Measurements from ENCODE around the gene VCP.
A peak's percentile ranks its signal among the peaks of the same experiment; 100 is the strongest.
"Not testable (repeated sequence)": the region's sequence is repeated elsewhere in the genome, so short reads cannot be mapped to it uniquely, and the experiment has no call there.

Gene VCP

DNA sequence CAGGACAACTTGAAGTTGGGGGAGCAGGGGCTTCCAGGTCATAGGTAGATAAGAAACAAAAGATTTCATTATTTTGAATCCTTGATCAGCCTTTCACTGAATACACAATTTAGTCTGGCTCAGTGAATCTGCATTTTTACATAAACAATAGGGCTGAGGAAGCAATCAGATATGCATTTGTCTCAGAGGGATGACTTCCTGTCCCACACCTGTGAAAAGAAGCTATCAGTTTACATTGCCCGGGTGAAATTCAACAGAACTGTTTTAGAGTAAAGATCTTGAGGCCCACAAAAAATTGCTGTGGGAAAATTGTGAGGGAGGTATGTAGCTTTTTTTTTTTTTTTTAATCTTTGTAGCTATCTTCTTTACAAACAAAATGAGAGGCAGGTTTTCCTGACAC, 44.6 kb downstream of the VCP start:
- no peak overlapping the region for H3K4me3 ChIP-seq (ENCODE audit: severe bottlenecking)
- peak overlapping the region; percentile 18 for H3K27ac ChIP-seq (ENCODE audit: poor library complexity, severe bottlenecking)
- peaks cover 10% of the 10 kb centered on the region for H3K4me1 ChIP-seq (ENCODE audit: insufficient read depth, poor library complexity, severe bottlenecking)
- ATAC-seq (ENCODE audit: low read depth) (no peak), DNase-seq (ENCODE audit: low spot score) (no peak)
- TF ChIP-seq CTCF (IDR thresholded peaks at IDR 0.05; ENCODE audit: poor library complexity, severe bottlenecking) = no peak
- no peaks in the 10 kb centered on the region for H3K36me3 ChIP-seq (ENCODE audit: low read depth)
- no peaks in the 10 kb centered on the region for H3K27me3 ChIP-seq (ENCODE audit: insufficient read depth, poor library complexity, severe bottlenecking)
- H3K9me3 ChIP-seq (ENCODE audit: severe bottlenecking) = no peaks in the 10 kb centered on the region

DNA sequence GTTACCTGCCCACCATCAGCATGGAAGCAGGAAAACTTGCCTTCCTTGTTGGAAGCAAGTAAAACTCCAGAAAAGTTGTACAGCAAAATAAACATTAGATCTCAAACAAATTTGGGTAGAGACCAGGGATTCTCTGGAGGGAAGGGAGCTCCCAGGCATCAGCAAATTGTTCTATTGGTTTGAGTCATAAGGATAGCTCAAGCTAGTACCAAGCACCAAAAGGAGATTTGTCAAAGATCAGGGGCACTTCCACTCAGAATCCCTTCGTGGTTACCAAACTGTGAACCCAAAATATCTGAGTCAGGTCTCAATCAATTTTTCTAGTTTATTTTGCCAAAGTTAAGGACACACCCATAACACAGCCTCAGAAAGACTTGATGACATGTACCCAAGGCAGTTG, 45.1 kb downstream of the VCP start:
- Histone ChIP-seq H3K27ac (ENCODE audit: poor library complexity, severe bottlenecking) (peak overlapping the region; percentile 18), H3K36me3 (ENCODE audit: low read depth) (no peaks in the 10 kb centered on the region), H3K4me1 (ENCODE audit: insufficient read depth, poor library complexity, severe bottlenecking) (peaks cover 10% of the 10 kb centered on the region), H3K4me3 (ENCODE audit: severe bottlenecking) (no peak overlapping the region), H3K27me3 (ENCODE audit: insufficient read depth, poor library complexity, severe bottlenecking) (no peaks in the 10 kb centered on the region), H3K9me3 (ENCODE audit: severe bottlenecking) (no peaks in the 10 kb centered on the region)
- DNase-seq (ENCODE audit: low spot score) = no peak
- no peak for TF ChIP-seq CTCF (IDR thresholded peaks at IDR 0.05; ENCODE audit: poor library complexity, severe bottlenecking)
- no peak for ATAC-seq (ENCODE audit: low read depth)

DNA sequence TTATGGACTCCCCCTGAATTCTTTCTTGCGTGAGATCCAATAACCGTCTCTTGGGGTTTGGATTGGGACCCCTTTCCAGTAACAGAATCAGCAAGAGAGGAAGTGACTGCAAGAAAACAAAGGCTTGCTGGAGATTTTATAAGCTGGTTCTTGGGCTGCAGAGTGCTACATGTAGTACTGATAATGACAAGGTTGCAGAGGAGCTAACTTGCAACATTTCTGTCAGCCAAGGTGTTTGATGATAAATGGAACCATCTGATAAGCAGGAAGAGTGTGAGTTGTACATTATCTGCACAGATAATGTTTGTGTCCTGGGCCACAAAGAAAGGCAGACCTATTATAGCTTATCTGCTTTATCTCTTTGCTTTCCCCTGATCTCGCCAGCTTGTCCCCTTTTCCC, 45.8 kb downstream of the VCP start:
- H3K4me3 ChIP-seq (ENCODE audit: severe bottlenecking) = no peak overlapping the region
- no peak for ATAC-seq (ENCODE audit: low read depth)
- H3K27ac ChIP-seq (ENCODE audit: poor library complexity, severe bottlenecking) = peak overlapping the region; percentile 18
- peaks cover 10% of the 10 kb centered on the region for H3K4me1 ChIP-seq (ENCODE audit: insufficient read depth, poor library complexity, severe bottlenecking)
- H3K27me3 ChIP-seq (ENCODE audit: insufficient read depth, poor library complexity, severe bottlenecking) = no peaks in the 10 kb centered on the region
- DNase-seq (ENCODE audit: low spot score) = no peak
- H3K9me3 ChIP-seq (ENCODE audit: severe bottlenecking) = no peaks in the 10 kb centered on the region
- TF ChIP-seq CTCF (IDR thresholded peaks at IDR 0.05; ENCODE audit: poor library complexity, severe bottlenecking) = no peak
- H3K36me3 ChIP-seq (ENCODE audit: low read depth) = no peaks in the 10 kb centered on the region

DNA sequence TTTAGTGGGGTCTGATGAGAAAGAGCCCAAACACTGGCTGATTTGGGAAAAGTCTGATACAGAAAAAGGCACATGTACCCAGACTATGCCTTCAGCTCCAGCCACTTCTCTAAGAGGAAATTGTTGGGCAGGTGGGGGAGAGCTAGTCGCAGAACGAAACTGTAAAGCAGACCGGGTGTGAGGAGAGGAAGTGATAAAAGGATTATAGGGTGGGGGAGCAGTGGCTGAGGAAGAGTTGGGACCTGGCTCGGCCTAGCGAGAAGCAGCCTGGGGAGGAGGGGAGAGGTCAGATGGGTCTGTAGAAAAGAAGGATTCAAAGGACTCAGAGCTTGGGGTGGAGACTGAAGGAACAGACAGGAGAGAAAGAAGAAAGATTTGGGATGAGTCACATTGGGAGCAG, 49.0 kb downstream of the VCP start:
- H3K27ac ChIP-seq (ENCODE audit: poor library complexity, severe bottlenecking); H3K27me3 ChIP-seq (ENCODE audit: insufficient read depth, poor library complexity, severe bottlenecking); H3K4me1 ChIP-seq (ENCODE audit: insufficient read depth, poor library complexity, severe bottlenecking); H3K4me3 ChIP-seq (ENCODE audit: severe bottlenecking); DNase-seq (ENCODE audit: low spot score); ATAC-seq (ENCODE audit: low read depth); H3K36me3 ChIP-seq (ENCODE audit: low read depth); H3K9me3 ChIP-seq (ENCODE audit: severe bottlenecking): not testable (repeated sequence)

GRCh38 chr9:35014517-35014916, 57.9 kb downstream of the VCP start:
- Histone ChIP-seq H3K4me3 (ENCODE audit: severe bottlenecking) (no peak overlapping the region), H3K27me3 (ENCODE audit: insufficient read depth, poor library complexity, severe bottlenecking) (no peaks in the 10 kb centered on the region), H3K36me3 (ENCODE audit: low read depth) (no peaks in the 10 kb centered on the region), H3K9me3 (ENCODE audit: severe bottlenecking) (no peaks in the 10 kb centered on the region), H3K4me1 (ENCODE audit: insufficient read depth, poor library complexity, severe bottlenecking) (no peaks in the 10 kb centered on the region), H3K27ac (ENCODE audit: poor library complexity, severe bottlenecking) (no peak overlapping the region)
- no peak for TF ChIP-seq CTCF (IDR thresholded peaks at IDR 0.05; ENCODE audit: poor library complexity, severe bottlenecking)
- ATAC-seq (ENCODE audit: low read depth) = no peak
- DNase-seq (ENCODE audit: low spot score) = no peak

All from RWPE2 (cell line).